SHP77 treated with DMSO at 0.1 percent for 48 hours (cell line): ENCODE measurements around the gene GPR61.

Experiments used
- DNase-seq: peaks from one replicate; lab custom pipeline; 2025; lab: John Stamatoyannopoulos, UW

Gene GPR61

DNA sequence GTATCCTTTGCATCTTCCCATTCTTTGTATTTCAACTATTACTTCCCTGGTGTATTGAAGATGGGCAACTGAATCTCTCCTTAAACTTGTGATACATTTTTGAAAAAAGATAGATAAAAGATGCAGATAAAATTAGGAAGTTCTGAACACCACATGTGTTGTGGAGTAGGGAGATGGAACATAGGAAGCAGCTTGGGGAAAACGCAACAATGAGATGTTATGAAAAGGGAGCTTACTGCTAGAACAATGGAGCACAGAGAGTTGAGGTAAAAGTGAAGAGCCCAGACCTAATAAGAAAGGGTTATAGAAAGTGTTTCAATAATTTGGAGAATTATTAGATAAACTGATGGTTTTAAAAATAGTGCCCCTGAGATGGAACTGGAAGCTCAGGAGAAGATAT, 29.7 kb downstream of the GPR61 start:
- DNase-seq: no peak

DNA sequence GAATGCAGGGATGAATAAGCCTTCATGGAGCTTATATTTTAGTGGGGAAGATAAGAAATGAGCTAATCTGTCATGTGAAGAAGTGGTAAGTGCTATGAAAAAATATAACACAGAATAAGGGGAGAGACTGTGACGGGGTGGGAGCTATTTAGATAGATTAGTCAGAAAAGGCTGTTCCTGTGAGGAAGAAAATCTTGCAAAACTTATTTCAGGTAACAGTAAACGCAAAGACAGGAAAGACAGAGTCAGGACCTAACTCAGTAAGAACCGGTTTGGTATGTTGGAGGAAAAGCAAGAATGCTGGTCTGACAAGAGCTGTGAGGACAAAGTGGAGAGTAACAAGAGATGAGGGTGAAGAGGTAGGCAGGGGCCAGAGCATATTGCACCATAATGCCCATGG, 30.7 kb downstream of the GPR61 start:
- DNase-seq: no peak

- DNase-seq: no peak
Observed at GRCh38 chr1:109573785-109574184, 34.1 kb downstream of the GPR61 start.

DNA sequence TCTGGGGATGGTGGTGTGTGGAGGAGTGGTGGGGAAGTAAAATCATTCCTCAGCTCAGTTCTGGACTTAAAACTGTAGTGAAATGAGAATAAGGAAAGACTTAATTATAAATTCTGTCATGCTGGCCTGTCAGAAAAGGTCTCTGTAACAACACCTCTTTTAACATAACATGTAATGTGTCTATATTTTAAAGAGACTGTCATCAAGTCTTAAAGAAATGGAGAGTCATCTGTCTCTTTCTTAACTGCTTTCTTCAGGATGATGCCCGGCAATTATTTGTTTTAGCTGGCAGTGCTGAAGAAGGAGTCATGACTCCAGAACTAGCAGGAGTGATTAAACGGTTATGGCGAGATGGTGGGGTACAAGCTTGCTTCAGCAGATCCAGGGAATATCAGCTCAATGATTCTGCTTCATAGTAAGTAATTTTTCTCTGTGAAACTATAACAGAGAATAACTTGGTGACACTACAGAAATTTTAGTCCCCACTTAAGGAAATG, 39.3 kb downstream of the GPR61 start:
- DNase-seq: no peak

DNA sequence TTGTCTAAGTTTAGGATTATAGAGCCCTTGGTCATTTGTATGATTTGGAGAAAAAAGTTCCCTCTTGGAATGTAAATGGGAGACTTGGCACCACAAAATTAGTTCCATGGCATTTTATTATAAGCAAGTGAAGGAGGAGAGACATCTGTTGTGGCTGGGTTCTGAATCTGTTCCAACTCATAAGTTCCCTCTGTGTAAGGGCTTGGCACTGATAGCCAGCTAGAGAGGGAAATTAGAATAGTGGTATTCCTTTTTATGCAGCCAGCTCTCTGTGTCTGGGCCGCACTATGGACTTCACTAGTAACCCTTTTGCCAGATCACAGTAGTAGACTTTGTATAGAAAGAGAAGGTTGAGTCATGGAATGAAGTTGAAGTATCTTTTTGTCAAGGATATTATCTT, 39.8 kb downstream of the GPR61 start:
- DNase-seq: no peak

DNA sequence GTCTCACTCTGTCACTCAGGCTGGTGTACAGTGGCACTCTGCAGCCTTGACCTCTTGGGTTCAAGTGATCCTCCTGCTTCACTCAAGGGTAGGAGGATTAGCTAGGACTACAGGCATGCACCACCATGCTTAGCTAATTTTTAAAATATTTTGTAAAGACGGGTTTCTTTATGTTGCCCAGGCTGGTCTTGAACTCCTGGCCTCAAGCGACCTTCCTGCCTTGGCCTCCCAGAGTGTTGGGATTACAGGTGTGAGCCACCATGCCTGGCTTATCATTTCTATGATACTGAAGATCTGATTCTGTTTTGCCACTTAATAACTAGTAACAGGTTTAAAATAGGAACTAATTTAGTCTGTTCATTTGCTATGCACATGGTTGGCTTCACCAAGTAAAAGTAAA, 42.3 kb downstream of the GPR61 start:
- DNase-seq: no peak

DNA sequence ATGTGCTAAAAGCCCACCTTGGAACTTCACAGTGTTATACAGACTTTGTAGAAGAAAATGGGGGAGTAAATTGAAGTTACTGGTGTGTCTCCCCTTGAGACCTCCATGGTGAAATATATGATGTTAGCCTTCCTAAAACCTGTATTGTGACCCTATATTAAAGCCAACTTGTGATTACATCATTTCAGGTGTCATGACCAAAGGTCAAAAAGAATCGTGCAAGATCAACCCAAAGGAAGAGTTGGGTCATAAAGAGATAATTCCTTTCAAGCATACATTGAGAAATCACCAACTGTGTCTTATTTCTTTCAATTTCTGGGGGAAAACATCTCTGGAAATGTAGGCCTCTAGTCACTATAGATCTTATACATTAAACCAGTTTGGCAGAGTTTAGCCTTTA, 45.1 kb downstream of the GPR61 start:
- no peak for DNase-seq

DNA sequence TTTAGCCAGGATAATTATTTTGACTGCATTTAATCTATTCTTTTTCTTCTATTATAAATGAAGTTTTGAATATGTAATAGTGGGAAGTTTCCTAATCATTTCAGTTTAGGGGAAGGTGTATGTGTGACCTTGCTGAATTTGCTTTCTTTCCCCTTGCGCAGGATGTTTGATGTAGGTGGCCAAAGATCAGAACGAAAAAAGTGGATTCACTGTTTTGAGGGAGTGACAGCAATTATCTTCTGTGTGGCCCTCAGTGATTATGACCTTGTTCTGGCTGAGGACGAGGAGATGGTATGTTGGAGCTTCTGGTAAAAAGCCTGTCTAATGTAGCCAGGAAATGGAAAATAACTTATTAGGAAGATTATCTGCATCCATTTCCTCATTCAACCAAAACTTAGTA, 46.4 kb downstream of the GPR61 start:
- no peak for DNase-seq

DNA sequence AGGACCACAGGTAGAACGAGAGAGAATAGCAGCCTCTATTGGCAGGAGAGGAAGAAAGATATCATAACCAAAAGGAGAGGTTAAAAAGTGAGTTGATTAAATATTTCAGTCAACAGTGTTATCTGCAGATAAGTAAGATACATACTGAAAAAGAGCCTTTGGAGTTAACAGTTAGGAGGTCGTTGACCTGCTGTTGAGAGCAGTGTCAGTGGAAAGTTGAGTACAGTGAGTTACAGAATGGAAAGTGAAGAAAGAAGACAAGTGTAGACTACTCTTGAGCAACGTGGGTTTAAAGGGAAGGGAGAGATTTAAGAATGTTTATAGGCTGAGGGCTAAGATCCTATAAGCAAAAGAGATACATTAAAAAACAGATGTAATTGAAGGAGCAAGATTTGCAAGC, 49.5 kb downstream of the GPR61 start:
- DNase-seq: no peak

DNA sequence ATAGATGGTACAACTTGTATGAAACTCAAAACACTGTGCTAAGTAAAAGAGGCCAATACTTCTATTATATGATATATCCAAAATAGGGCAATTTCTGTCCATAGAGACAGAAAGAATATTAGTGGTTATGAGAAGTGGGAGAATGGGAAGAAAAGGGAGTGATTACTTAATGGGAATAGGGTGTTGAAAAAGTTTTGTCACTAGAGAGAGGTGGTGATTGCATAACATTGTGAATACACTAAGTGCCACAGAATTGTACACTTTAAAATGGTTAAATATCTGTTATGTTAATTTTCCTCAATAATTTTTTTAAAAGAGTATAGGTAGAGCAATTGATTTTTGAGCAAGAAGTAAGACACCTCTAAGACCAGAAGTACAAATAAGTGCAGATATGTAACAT, 50.0 kb downstream of the GPR61 start:
- no peak for DNase-seq

DNA sequence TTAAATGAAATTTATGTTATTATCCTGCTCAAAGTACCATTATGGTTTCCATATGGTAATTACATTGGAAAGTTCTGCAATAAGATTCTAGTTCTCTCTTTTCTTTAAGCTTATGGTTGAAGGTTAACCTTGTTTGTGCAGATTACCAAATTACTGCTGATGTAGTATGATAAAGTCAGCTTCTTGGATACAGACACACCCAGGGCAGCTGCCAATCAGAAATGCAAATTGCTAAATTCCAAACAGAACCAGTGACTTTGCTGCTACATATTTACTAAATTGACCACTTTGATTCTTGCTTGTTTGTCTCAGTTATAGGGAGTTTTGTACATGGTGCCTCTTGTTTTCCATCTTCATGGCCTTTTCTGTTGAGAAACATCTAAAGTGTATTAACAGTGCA, 53.2 kb downstream of the GPR61 start:
- no peak for DNase-seq

- no peak for DNase-seq
Observed at GRCh38 chr1:109595531-109595930, 55.9 kb downstream of the GPR61 start.
